PC-9 (cell line): Measurements from ENCODE around the gene WFIKKN1. TPM values are rescaled to one million over a fixed set of nuclear protein-coding genes. Genes with fewer than 3 reads are reported as not detected.

ENCODE experiments used
- BruUV-seq: library from RNA; stranded (reverse); fragments of 400-500 nt; replicated peaks from 2 replicates; lab custom pipeline; 2021; lab: Mats Ljungman, UMichigan
- CTCF ChIA-PET: fragments of 300-600 bp; sonication (Branson Sonifier 250); formaldehyde crosslinking; loops from one replicate; lab custom pipeline; 2022; ENCODE audit warnings: antibody characterized with exemption; lab: Charles Lee
- POLR2A ChIA-PET: fragments of 300-600 bp; sonication (Branson Sonifier 250); formaldehyde crosslinking; loops from one replicate; lab custom pipeline; 2022; ENCODE audit warnings: antibody characterized with exemption; ENCODE audit not compliant: unreplicated experiment; lab: Charles Lee
- DNase-seq, 2 experiments: peaks; one replicate each; pipeline versions ENCODE4 v3.0.0 to v3.0.0-alpha.2; 2015 to 2022; ENCODE audit warnings: mixed read lengths in 1 of 2
- H2AFZ ChIP-seq: fragments of 200-600 bp; sonication (generic); 2 replicates; pipeline ENCODE4 v1.8.1; 2017; ENCODE audit warnings: antibody characterized with exemption
- H3F3A ChIP-seq: fragments of 200-600 bp; sonication (generic); 2 replicates; pipeline ENCODE4 v1.8.1; 2017; ENCODE audit warnings: antibody characterized with exemption, mild to moderate bottlenecking, low read depth; ENCODE audit not compliant: insufficient read depth
- H3K27ac ChIP-seq: fragments of 200-600 bp; sonication (generic); 2 replicates; pipeline ENCODE4 v1.6.1; 2016; ENCODE audit warnings: mixed run types
- H3K27me3 ChIP-seq: fragments of 200-600 bp; sonication (generic); 2 replicates; pipeline ENCODE4 v1.6.1; 2016; ENCODE audit warnings: low read depth, mixed run types; ENCODE audit not compliant: insufficient read depth
- H3K36me3 ChIP-seq: fragments of 200-600 bp; sonication (generic); 2 replicates; pipeline ENCODE4 v1.6.1; 2016; ENCODE audit warnings: low read depth, mixed run types
- H3K4me1 ChIP-seq: fragments of 200-600 bp; sonication (generic); replicated peaks from 2 replicates; pipeline ENCODE4 v1.6.1; 2016; ENCODE audit warnings: mixed run types; ENCODE audit not compliant: insufficient read depth
- H3K4me2 ChIP-seq: fragments of 200-600 bp; sonication (generic); 2 replicates; pipeline ENCODE4 v1.6.1; 2017; ENCODE audit warnings: mixed run types
- H3K4me3 ChIP-seq: fragments of 200-600 bp; sonication (generic); 2 replicates; pipeline ENCODE4 v1.6.1; 2016; ENCODE audit warnings: mixed run types
- H3K79me2 ChIP-seq: fragments of 200-600 bp; sonication (generic); 2 replicates; pipeline ENCODE4 v1.6.1; 2017; ENCODE audit warnings: low read depth, mixed run types
- H3K9me2 ChIP-seq: fragments of 200-600 bp; sonication (generic); 2 replicates; pipeline ENCODE4 v1.8.1; 2017; ENCODE audit warnings: mild to moderate bottlenecking; ENCODE audit not compliant: insufficient read depth
- H3K9me3 ChIP-seq: fragments of 200-600 bp; sonication (generic); 2 replicates; pipeline ENCODE4 v1.8.1; 2016; ENCODE audit warnings: low read depth; ENCODE audit not compliant: insufficient read depth
- H4K20me1 ChIP-seq: fragments of 200-600 bp; sonication (generic); 2 replicates; pipeline ENCODE4 v1.8.1; 2017; ENCODE audit not compliant: insufficient read depth
- EZH2 ChIP-seq: fragments of 200-600 bp; sonication (generic); IDR thresholded peaks from 2 replicates; pipeline ENCODE4 v1.8.0; 2017; ENCODE audit warnings: antibody characterized with exemption, low read depth
- intact Hi-C: fragments of 100-400 bp; cut with micrococcal nuclease; formaldehyde crosslinking; loops from one replicate; pipeline ENCODE4 v1.10.0; 2022; ENCODE audit not compliant: unreplicated experiment
- total RNA-seq: library from RNA; stranded (reverse); gene quantifications from 2 replicates; pipeline ENCODE4 v1.2.3, GENCODE V29; 2021
- TF ChIP-seq, protein P1 (sequence below): fragments of 200-600 bp; sonication (generic); conservative IDR thresholded peaks from 2 replicates; pipeline ENCODE4 v1.6.1; 2017; ENCODE audit warnings: mixed run types, antibody characterized with exemption, mild to moderate bottlenecking, moderate library complexity

Gene WFIKKN1
- total RNA-seq, 1 experiment from 2014 or later = 6.9 TPM

DNA sequence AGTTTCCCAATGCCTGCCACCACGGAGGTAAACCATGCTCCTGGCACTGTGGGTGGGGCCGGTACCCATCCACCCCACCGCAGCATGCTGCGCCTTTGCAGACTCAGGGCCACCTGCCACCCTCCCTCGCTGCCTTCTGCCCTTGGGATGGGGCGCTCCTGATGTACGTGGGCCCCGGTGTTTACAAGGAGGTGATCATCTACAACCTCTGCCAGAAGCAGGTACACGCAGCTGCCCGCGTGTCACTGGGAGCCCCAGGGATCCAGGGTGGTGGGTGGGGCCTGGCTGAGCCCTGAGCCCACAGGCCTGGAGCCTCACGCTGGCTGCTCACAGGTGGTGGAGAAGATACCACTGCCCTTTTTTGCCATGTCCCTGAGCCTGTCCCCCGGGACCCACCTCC is 35.8 kb downstream of the WFIKKN1 start:
- TF ChIP-seq, protein P1, sequence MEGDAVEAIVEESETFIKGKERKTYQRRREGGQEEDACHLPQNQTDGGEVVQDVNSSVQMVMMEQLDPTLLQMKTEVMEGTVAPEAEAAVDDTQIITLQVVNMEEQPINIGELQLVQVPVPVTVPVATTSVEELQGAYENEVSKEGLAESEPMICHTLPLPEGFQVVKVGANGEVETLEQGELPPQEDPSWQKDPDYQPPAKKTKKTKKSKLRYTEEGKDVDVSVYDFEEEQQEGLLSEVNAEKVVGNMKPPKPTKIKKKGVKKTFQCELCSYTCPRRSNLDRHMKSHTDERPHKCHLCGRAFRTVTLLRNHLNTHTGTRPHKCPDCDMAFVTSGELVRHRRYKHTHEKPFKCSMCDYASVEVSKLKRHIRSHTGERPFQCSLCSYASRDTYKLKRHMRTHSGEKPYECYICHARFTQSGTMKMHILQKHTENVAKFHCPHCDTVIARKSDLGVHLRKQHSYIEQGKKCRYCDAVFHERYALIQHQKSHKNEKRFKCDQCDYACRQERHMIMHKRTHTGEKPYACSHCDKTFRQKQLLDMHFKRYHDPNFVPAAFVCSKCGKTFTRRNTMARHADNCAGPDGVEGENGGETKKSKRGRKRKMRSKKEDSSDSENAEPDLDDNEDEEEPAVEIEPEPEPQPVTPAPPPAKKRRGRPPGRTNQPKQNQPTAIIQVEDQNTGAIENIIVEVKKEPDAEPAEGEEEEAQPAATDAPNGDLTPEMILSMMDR = no peak
- Histone ChIP-seq H4K20me1 (no peaks in the 10 kb centered on the region; the same call in 1 of the 2 replicates), H3K27ac (no peak overlapping the region), H3K4me1 (peaks cover 9% of the 10 kb centered on the region; the same call in 1 of the 2 replicates), H3K27me3 (no peaks in the 10 kb centered on the region), H3K79me2 (peaks cover 21% of the 10 kb centered on the region), H3K9me3 (no peaks in the 10 kb centered on the region), H2AFZ (no peak overlapping the region), H3K4me2 (no peak overlapping the region), H3F3A (peaks cover 16% of the 10 kb centered on the region; the same call in 1 of the 2 replicates), H3K4me3 (no peak overlapping the region), H3K9me2 (no peaks in the 10 kb centered on the region), H3K36me3 (no peaks in the 10 kb centered on the region)
- intact Hi-C loops = loop anchor here (5.0 kb wide), 1 partner anchor 39 kb away; no protein-coding TSS in a partner anchor
- ChIA-PET CTCF (no interaction called here), POLR2A (no interaction called here)
- no peak for DNase-seq
- no TSS peak for BruUV-seq

DNA sequence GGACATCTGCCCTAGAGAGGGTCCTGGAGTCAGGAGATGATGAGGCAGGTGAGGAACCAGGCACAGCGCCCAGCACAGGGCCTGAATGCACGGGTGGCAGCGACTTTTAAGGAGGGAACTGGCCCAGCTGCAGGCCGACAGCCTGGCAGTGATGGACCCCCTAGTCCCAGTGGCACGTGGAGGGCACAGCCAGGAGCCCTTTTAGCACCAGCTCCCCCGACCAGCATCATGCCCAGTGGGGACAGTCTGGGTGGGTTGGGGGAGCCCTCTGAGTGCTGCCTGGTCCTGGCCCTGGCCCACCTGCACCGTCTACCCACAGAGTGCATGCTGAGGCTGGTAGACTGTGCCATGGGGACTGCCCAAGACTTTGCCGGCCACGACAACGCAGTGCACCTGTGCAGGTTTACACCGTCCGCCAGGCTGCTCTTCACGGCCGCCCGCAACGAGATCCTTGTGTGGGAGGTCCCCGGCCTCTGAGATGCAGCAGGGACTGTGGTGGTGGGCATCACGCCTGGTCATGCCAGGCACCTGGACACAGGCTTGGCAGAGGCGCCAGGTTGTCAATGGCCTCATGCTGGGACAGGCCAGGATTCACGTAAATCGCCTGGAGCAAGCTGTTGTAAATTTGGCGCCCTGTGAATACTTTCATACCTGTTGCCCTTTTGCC is 36.5 kb downstream of the WFIKKN1 start:
- Histone ChIP-seq H3K27me3 (no peaks in the 10 kb centered on the region), H4K20me1 (no peaks in the 10 kb centered on the region; the same call in 1 of the 2 replicates), H3F3A (peaks cover 16% of the 10 kb centered on the region; the same call in 1 of the 2 replicates), H3K9me3 (no peaks in the 10 kb centered on the region), H3K27ac (no peak overlapping the region), H3K4me3 (no peak overlapping the region), H3K4me2 (peak overlapping the region; percentile 9), H3K79me2 (peaks cover 21% of the 10 kb centered on the region), H3K9me2 (no peaks in the 10 kb centered on the region), H2AFZ (no peak overlapping the region), H3K36me3 (no peaks in the 10 kb centered on the region), H3K4me1 (peaks cover 9% of the 10 kb centered on the region; the same call in 1 of the 2 replicates)
- TF ChIP-seq, protein P1 = no peak
- TF ChIP-seq EZH2 = no peak
- CTCF ChIA-PET = interaction anchor here (0.6 kb wide), 1 partner anchor 140 kb away, joined by 3 read pairs; no protein-coding TSS in a partner anchor
- BruUV-seq = no TSS peak
- no peak for DNase-seq
- intact Hi-C loops = loop anchor here (5.0 kb wide), 1 partner anchor 40 kb away; no protein-coding TSS in a partner anchor
- POLR2A ChIA-PET = interaction anchor here (0.6 kb wide), 1 partner anchor 14 kb away, joined by 7 read pairs; no protein-coding TSS in a partner anchor

- Histone ChIP-seq H3K4me3 (peak within 1 kb of the TSS; percentile 88), H4K20me1 (no peaks in the 10 kb centered on the region; the same call in 1 of the 2 replicates), H3K79me2 (peaks cover 21% of the 10 kb centered on the region), H3K9me3 (no peaks in the 10 kb centered on the region), H3K27ac (0 out of 2 replicates have a peak within 1 kb of the TSS, but pooled peaks have one; percentile 16), H3K4me1 (peaks cover 9% of the 10 kb centered on the region; the same call in 1 of the 2 replicates), H3K9me2 (no peaks in the 10 kb centered on the region), H3F3A (peaks cover 16% of the 10 kb centered on the region; the same call in 1 of the 2 replicates), H3K27me3 (no peaks in the 10 kb centered on the region), H3K36me3 (no peaks in the 10 kb centered on the region), H2AFZ (peak within 1 kb of the TSS; percentile 85), H3K4me2 (peak within 1 kb of the TSS; percentile 96)
- TF ChIP-seq, protein P1 = peak; percentile 72
- no peak for TF ChIP-seq EZH2
- POLR2A ChIA-PET = interaction anchor here (0.6 kb wide), 1 partner anchor 14 kb away, joined by 7 read pairs; no protein-coding TSS in a partner anchor
- intact Hi-C loops = loop anchor here (5.0 kb wide), 1 partner anchor 41 kb away; no protein-coding TSS in a partner anchor
- no TSS peak for BruUV-seq
- CTCF ChIA-PET = interaction anchor here (0.5 to 0.6 kb wide), 2 partner anchors 139 to 271 kb away, joined by 3 to 6 read pairs; partner anchors contain the start of gene NME4
- DNase-seq = peak; percentile 77 to 97
These were observed 37.2 kb downstream of the WFIKKN1 start, which contains the start of gene RHOT2 for GRCh38 chr16:667780-668518. TSS of gene RHOT2 (plus strand) at chr16:668132. CDS start at chr16:668200, 68 bp downstream.
